CD14-positive monocyte (primary cell): ENCODE measurements around the gene RNF31. TPM values are rescaled to one million over a fixed set of nuclear protein-coding genes. Genes with fewer than 3 reads are reported as not detected.

Experiments
- DNase-seq, 3 donors: peaks; one replicate each; pipeline ENCODE4 v3.0.0-alpha.2; 2011 to 2022
- H2AFZ ChIP-seq: 2 replicates; pipeline ENCODE4 v1.6.0; 2012; ENCODE audit warnings: mild to moderate bottlenecking, low read depth, low read length, inconsistent platforms; ENCODE audit not compliant: insufficient read depth, poor library complexity, severe bottlenecking
- H3K27ac ChIP-seq, 2 donors: 1 replicate in 1 of 2; 2 replicates in 1 of 2; pipeline ENCODE4 v1.5.1; 2012 to 2013; ENCODE audit warnings: low read length in 2 of 2, control low read depth in 1 of 2, inconsistent platforms in 1 of 2, low read depth in 1 of 2, mild to moderate bottlenecking in 1 of 2
- H3K27me3 ChIP-seq, 2 donors: one replicate each; pipeline versions ENCODE4 v1.6.0 to v1.6.1; 2011 to 2013; ENCODE audit warnings: low read length in 2 of 2; ENCODE audit not compliant: control insufficient read depth in 2 of 2, insufficient read depth in 2 of 2
- H3K36me3 ChIP-seq, 2 donors: replicated peaks in 1 of 2; 1 replicate in 1 of 2; 2 replicates in 1 of 2; pipeline versions ENCODE4 v1.5.1 to v1.6.1; 2012 to 2013; ENCODE audit warnings: low read length in 2 of 2, control low read depth in 1 of 2, inconsistent platforms in 1 of 2, mild to moderate bottlenecking in 1 of 2; ENCODE audit not compliant: insufficient read depth in 2 of 2, control insufficient read depth in 1 of 2
- H3K4me1 ChIP-seq, 2 donors: 1 replicate in 1 of 2; 2 replicates in 1 of 2; pipeline versions ENCODE4 v1.5.1 to v1.6.1; 2012 to 2013; ENCODE audit warnings: low read length in 2 of 2, control low read depth in 1 of 2, inconsistent platforms in 1 of 2, mild to moderate bottlenecking in 1 of 2, moderate library complexity in 1 of 2; ENCODE audit not compliant: insufficient read depth in 2 of 2, control insufficient read depth in 1 of 2
- H3K4me2 ChIP-seq: replicated peaks from 2 replicates; pipeline ENCODE3; 2012; ENCODE audit warnings: low read length, moderate library complexity, mild to moderate bottlenecking; ENCODE audit not compliant: poor library complexity, severe bottlenecking; ENCODE audit errors: extremely low read depth
- H3K4me3 ChIP-seq, 3 experiments: fragments of 200-600 bp in 1 of 3; sonication (generic) in 1 of 3; replicated peaks in 1 of 3; 1 replicate in 2 of 3; 2 replicates in 1 of 3; pipeline ENCODE4 v1.5.1; 2011 to 2013; ENCODE audit warnings: low read length in 3 of 3, mild to moderate bottlenecking in 3 of 3, control low read depth in 2 of 3, low read depth in 2 of 3, inconsistent platforms in 1 of 3, moderate library complexity in 1 of 3
- H3K79me2 ChIP-seq: 2 replicates; pipeline ENCODE4 v1.6.0; 2012; ENCODE audit warnings: mild to moderate bottlenecking, control low read depth, inconsistent platforms, low read length, moderate library complexity; ENCODE audit not compliant: insufficient read depth
- H3K9ac ChIP-seq: 2 replicates; pipeline ENCODE4 v1.6.0; 2017; ENCODE audit warnings: low read length, mild to moderate bottlenecking; ENCODE audit not compliant: insufficient read depth, poor library complexity, severe bottlenecking
- H3K9me3 ChIP-seq, 2 donors: replicated peaks in 1 of 2; 1 replicate in 1 of 2; 2 replicates in 1 of 2; pipeline versions ENCODE4 v1.5.1 to v1.6.1; 2012 to 2013; ENCODE audit warnings: low read length in 2 of 2, control low read depth in 1 of 2; ENCODE audit not compliant: control insufficient read depth in 1 of 2, insufficient read depth in 1 of 2
- H4K20me1 ChIP-seq: 2 replicates; pipeline ENCODE4 v1.6.0; 2012; ENCODE audit warnings: mild to moderate bottlenecking, low read length, control low read depth, moderate library complexity; ENCODE audit not compliant: insufficient read depth
- H3K27ac Mint-ChIP-seq, 7 donors: one replicate each; pipeline ENCODE4 v1.8.0; 2020; ENCODE audit warnings: mild to moderate bottlenecking in 7 of 7, mixed read lengths in 7 of 7, moderate library complexity in 6 of 7, inconsistent platforms in 2 of 7
- H3K27me3 Mint-ChIP-seq, 3 donors: one replicate each; pipeline ENCODE4 v1.8.0; 2021 to 2022; ENCODE audit warnings: low read depth in 3 of 3, mild to moderate bottlenecking in 3 of 3, mixed read lengths in 3 of 3, moderate library complexity in 3 of 3, inconsistent platforms in 1 of 3
- H3K36me3 Mint-ChIP-seq, 2 donors: one replicate each; pipeline ENCODE4 v1.8.0; 2020; ENCODE audit warnings: mixed read lengths in 2 of 2, inconsistent platforms in 1 of 2, mild to moderate bottlenecking in 1 of 2
- H3K4me1 Mint-ChIP-seq: one replicate; pipeline ENCODE4 v1.8.0; 2020; ENCODE audit warnings: mild to moderate bottlenecking, mixed read lengths
- H3K4me3 Mint-ChIP-seq, 2 donors: one replicate each; pipeline ENCODE4 v1.8.0; 2020; ENCODE audit warnings: mild to moderate bottlenecking in 2 of 2, mixed read lengths in 2 of 2, moderate library complexity in 1 of 2
- H3K9me3 Mint-ChIP-seq, 7 donors: one replicate each; pipeline ENCODE4 v1.8.0; 2020 to 2022; ENCODE audit warnings: mixed read lengths in 7 of 7, mild to moderate bottlenecking in 6 of 7, moderate library complexity in 6 of 7, inconsistent platforms in 2 of 7
- CTCF ChIP-seq: fragments of 200-600 bp; IDR thresholded peaks from one replicate; pipeline ENCODE4 v1.8.0; 2022; ENCODE audit warnings: antibody characterized with exemption, mild to moderate bottlenecking
- WGBS: methylation state at CpG from one replicate; pipeline ENCODE4 v1.1.5; 2013; ENCODE audit warnings: missing lambda C conversion rate; ENCODE audit not compliant: insufficient coverage; 5-methylcytosine and 5-hydroxymethylcytosine counted together
- intact Hi-C, 2 donors: fragments of 100-400 bp; cut with micrococcal nuclease; formaldehyde crosslinking; loops; one replicate each; pipeline versions ENCODE4 v1.15.0 to v1.15.1; 2023
- polyA plus RNA-seq, 3 donors: library from polyadenylated mRNA; depleted of rRNA in 1 of 3; unstranded in 2 of 3; stranded (reverse) in 1 of 3; fragments of 300-500 nt in 2 of 3; fragments of >200 nt in 1 of 3; fragmentation: Illumina TruSeq in 2 of 3; gene quantifications; 1 replicate in 2 of 3; 2 replicates in 1 of 3; pipeline ENCODE4 v1.2.3, GENCODE V29; 2012 to 2021

Gene RNF31
- polyA plus RNA-seq, 3 donors = 30.7 to 63.2 (median 36.8) TPM

- Histone ChIP-seq H3K4me1 (peaks cover 37 to 49% of the 10 kb centered on the region in 2 donors), H3K9me3 (no peaks in the 10 kb centered on the region), H3K27ac (peak overlapping the region; percentile 10 to 94), H2AFZ (peak overlapping the region; percentile 98), H3K27me3 (no peaks in the 10 kb centered on the region), H3K79me2 (peaks cover 51% of the 10 kb centered on the region), H3K9ac (peak overlapping the region; percentile 97), H3K36me3 (peaks cover 26 to 28% of the 10 kb centered on the region in 2 donors), H4K20me1 (peaks cover 38% of the 10 kb centered on the region), H3K4me3 (peak overlapping the region; percentile 68 to 97 (median 73)), H3K4me2 (peak overlapping the region; percentile 82)
- Mint-ChIP-seq H3K4me1 (peaks cover 54% of the 10 kb centered on the region), H3K27ac (peak overlapping the region; percentile 83 to 94 (median 91)), H3K9me3 (peaks cover 0 to 1% (median 0%) of the 10 kb centered on the region in 7 donors), H3K4me3 (peak overlapping the region; percentile 88 to 93), H3K27me3 (peaks cover 0 to 1% (median 0%) of the 10 kb centered on the region in 3 donors), H3K36me3 (peaks cover 37 to 39% of the 10 kb centered on the region in 2 donors)
- TF ChIP-seq CTCF = no peak
- DNase-seq = no peak
- 22% methylated on average over 7 of the region's 13 CpGs for WGBS
- intact Hi-C loops = loop anchor here in 1 of 2 donors (10.0 kb wide), 1 partner anchor 98 kb away; the partner anchor contains the start of genes GMPR2 and NEDD8
Observed at GRCh38 chr14:24136684-24137528, 10.4 kb upstream of the RNF31 start.

- H3K4me2 ChIP-seq = peak overlapping the region; percentile 82
- no peaks in the 10 kb centered on the region for H3K27me3 ChIP-seq
- peak overlapping the region in 1 of 3 experiments; percentile 97 for H3K4me3 ChIP-seq
- H3K9ac ChIP-seq = no peak overlapping the region
- H3K27ac Mint-ChIP-seq = peak overlapping the region in 6 of 7 donors; percentile 33 to 94 (median 89)
- peaks cover 58% of the 10 kb centered on the region for H3K4me1 Mint-ChIP-seq
- DNase-seq = no peak
- peak overlapping the region in 1 of 2 donors; percentile 94 for H3K27ac ChIP-seq
- no peaks in the 10 kb centered on the region for H3K9me3 ChIP-seq
- H3K4me3 Mint-ChIP-seq = peak overlapping the region in 1 of 2 donors; percentile 93
- H3K4me1 ChIP-seq = peaks cover 42 to 56% of the 10 kb centered on the region in 2 donors
- peaks cover 0 to under 1% (median 0%) of the 10 kb centered on the region in 7 donors for H3K9me3 Mint-ChIP-seq
- intact Hi-C loops = loop anchor here in 1 of 2 donors (10.0 kb wide), 1 partner anchor 97 kb away; the partner anchor contains the start of genes GMPR2 and NEDD8
- peaks cover 38% of the 10 kb centered on the region for H4K20me1 ChIP-seq
- H3K36me3 Mint-ChIP-seq = peaks cover 34% of the 10 kb centered on the region in 2 donors
- no peak for TF ChIP-seq CTCF
- H3K36me3 ChIP-seq = peaks cover 26 to 30% of the 10 kb centered on the region in 2 donors
- H3K27me3 Mint-ChIP-seq = peaks cover 0 to 1% (median 0%) of the 10 kb centered on the region in 3 donors
- WGBS = 87% methylated on average over 4 of the region's 8 CpGs
- no peak overlapping the region for H2AFZ ChIP-seq
- H3K79me2 ChIP-seq = peaks cover 51% of the 10 kb centered on the region
Observed at GRCh38 chr14:24137529-24138395, 9.5 kb upstream of the RNF31 start.
